GM18951 (cell line): ENCODE results near the gene GABRR2.

ENCODE experiments used
- POLR2A ChIP-seq: IDR thresholded peaks from 4 replicates; pipeline ENCODE4 v1.6.1; 2011; ENCODE audit warnings: mild to moderate bottlenecking; ENCODE audit not compliant: insufficient read length, insufficient read depth; ENCODE audit errors: extremely low read depth
- in situ Hi-C: fragments of 300-500 bp; cut with MboI; formaldehyde crosslinking; loops from one replicate; pipeline ENCODE4 v1.12.0; 2022; ENCODE audit warnings: low sequenced_read_pairs, mixed read lengths, inconsistent platforms; ENCODE audit not compliant: unreplicated experiment

Gene GABRR2

GRCh38 chr6:89315249-89315885, at the start of gene GABRR2:
GABRR2 (minus strand) TSS chr6:89315299; CDS start chr6:89315165, 134 bp downstream.
- no peak for TF ChIP-seq POLR2A
- in situ Hi-C loops = no loop called here

- no peak for TF ChIP-seq POLR2A
- in situ Hi-C loops = no loop called here
Measured at GRCh38 chr6:89364586-89364985, 49.5 kb upstream of the GABRR2 start.

GRCh38 chr6:89361171-89361570, 46.1 kb upstream of the GABRR2 start:
- in situ Hi-C loops = no loop called here
- TF ChIP-seq POLR2A = no peak

GRCh38 chr6:89360415-89360999, 45.4 kb upstream of the GABRR2 start:
- in situ Hi-C loops = no loop called here

GRCh38 chr6:89359561-89359960, 44.5 kb upstream of the GABRR2 start:
- in situ Hi-C loops = no loop called here
- TF ChIP-seq POLR2A = no peak

More at GRCh38 chr6:89360415-89360999, 45.4 kb upstream of the GABRR2 start:
- TF ChIP-seq POLR2A = no peak

- in situ Hi-C loops = no loop called here
- peak; percentile 42 for TF ChIP-seq POLR2A
Measured at GRCh38 chr6:89357390-89357789, 42.3 kb upstream of the GABRR2 start.

- peak; percentile 25 for TF ChIP-seq POLR2A
Measured at GRCh38 chr6:89356642-89357170, 41.6 kb upstream of the GABRR2 start.

GRCh38 chr6:89355511-89356194, 40.6 kb upstream of the GABRR2 start:
- in situ Hi-C loops = no loop called here
- TF ChIP-seq POLR2A = no peak

More at GRCh38 chr6:89356642-89357170, 41.6 kb upstream of the GABRR2 start:
- in situ Hi-C loops = no loop called here

- in situ Hi-C loops = no loop called here
- peak; percentile 41 for TF ChIP-seq POLR2A
Measured at GRCh38 chr6:89353702-89354392, 38.7 kb upstream of the GABRR2 start.

- no peak for TF ChIP-seq POLR2A
- in situ Hi-C loops = no loop called here
Measured at GRCh38 chr6:89353118-89353556, 38.0 kb upstream of the GABRR2 start.

- in situ Hi-C loops = no loop called here
- TF ChIP-seq POLR2A = peak; percentile 88
Measured at GRCh38 chr6:89352278-89353117, 37.4 kb upstream of the GABRR2 start, which contains the start of gene UBE2J1. UBE2J1 (minus strand) TSS chr6:89352722; CDS start chr6:89352569, 153 bp downstream.

GRCh38 chr6:89351671-89352277, 36.7 kb upstream of the GABRR2 start:
- no peak for TF ChIP-seq POLR2A
- in situ Hi-C loops = no loop called here
